PC-9 (cell line): ENCODE measurements around the gene DLG2. TPM values are rescaled to one million over a fixed set of nuclear protein-coding genes. Genes with fewer than 3 reads are reported as not detected.
A peak's percentile ranks its signal among the peaks of the same experiment; 100 is the strongest.

Experiments used
- BruUV-seq: library from RNA; stranded (reverse); fragments of 400-500 nt; replicated peaks from 2 replicates; lab custom pipeline; 2021; lab: Mats Ljungman, UMichigan
- CTCF ChIA-PET: fragments of 300-600 bp; sonication (Branson Sonifier 250); formaldehyde crosslinking; loops from one replicate; lab custom pipeline; 2022; ENCODE audit warnings: antibody characterized with exemption; lab: Charles Lee
- POLR2A ChIA-PET: fragments of 300-600 bp; sonication (Branson Sonifier 250); formaldehyde crosslinking; loops from one replicate; lab custom pipeline; 2022; ENCODE audit warnings: antibody characterized with exemption; ENCODE audit not compliant: unreplicated experiment; lab: Charles Lee
- DNase-seq, 2 experiments: peaks; one replicate each; pipeline versions ENCODE4 v3.0.0 to v3.0.0-alpha.2; 2015 to 2022; ENCODE audit warnings: mixed read lengths in 1 of 2
- H2AFZ ChIP-seq: fragments of 200-600 bp; sonication (generic); 2 replicates; pipeline ENCODE4 v1.8.1; 2017; ENCODE audit warnings: antibody characterized with exemption
- H3F3A ChIP-seq: fragments of 200-600 bp; sonication (generic); 2 replicates; pipeline ENCODE4 v1.8.1; 2017; ENCODE audit warnings: antibody characterized with exemption, mild to moderate bottlenecking, low read depth; ENCODE audit not compliant: insufficient read depth
- H3K27ac ChIP-seq: fragments of 200-600 bp; sonication (generic); 2 replicates; pipeline ENCODE4 v1.6.1; 2016; ENCODE audit warnings: mixed run types
- H3K27me3 ChIP-seq: fragments of 200-600 bp; sonication (generic); 2 replicates; pipeline ENCODE4 v1.6.1; 2016; ENCODE audit warnings: low read depth, mixed run types; ENCODE audit not compliant: insufficient read depth
- H3K36me3 ChIP-seq: fragments of 200-600 bp; sonication (generic); 2 replicates; pipeline ENCODE4 v1.6.1; 2016; ENCODE audit warnings: low read depth, mixed run types
- H3K4me1 ChIP-seq: fragments of 200-600 bp; sonication (generic); replicated peaks from 2 replicates; pipeline ENCODE4 v1.6.1; 2016; ENCODE audit warnings: mixed run types; ENCODE audit not compliant: insufficient read depth
- H3K4me2 ChIP-seq: fragments of 200-600 bp; sonication (generic); 2 replicates; pipeline ENCODE4 v1.6.1; 2017; ENCODE audit warnings: mixed run types
- H3K4me3 ChIP-seq: fragments of 200-600 bp; sonication (generic); 2 replicates; pipeline ENCODE4 v1.6.1; 2016; ENCODE audit warnings: mixed run types
- H3K79me2 ChIP-seq: fragments of 200-600 bp; sonication (generic); 2 replicates; pipeline ENCODE4 v1.6.1; 2017; ENCODE audit warnings: low read depth, mixed run types
- H3K9me2 ChIP-seq: fragments of 200-600 bp; sonication (generic); 2 replicates; pipeline ENCODE4 v1.8.1; 2017; ENCODE audit warnings: mild to moderate bottlenecking; ENCODE audit not compliant: insufficient read depth
- H3K9me3 ChIP-seq: fragments of 200-600 bp; sonication (generic); 2 replicates; pipeline ENCODE4 v1.8.1; 2016; ENCODE audit warnings: low read depth; ENCODE audit not compliant: insufficient read depth
- H4K20me1 ChIP-seq: fragments of 200-600 bp; sonication (generic); 2 replicates; pipeline ENCODE4 v1.8.1; 2017; ENCODE audit not compliant: insufficient read depth
- EZH2 ChIP-seq: fragments of 200-600 bp; sonication (generic); IDR thresholded peaks from 2 replicates; pipeline ENCODE4 v1.8.0; 2017; ENCODE audit warnings: antibody characterized with exemption, low read depth
- intact Hi-C: fragments of 100-400 bp; cut with micrococcal nuclease; formaldehyde crosslinking; loops from one replicate; pipeline ENCODE4 v1.10.0; 2022; ENCODE audit not compliant: unreplicated experiment
- total RNA-seq: library from RNA; stranded (reverse); gene quantifications from 2 replicates; pipeline ENCODE4 v1.2.3, GENCODE V29; 2021
- TF ChIP-seq, protein P1 (sequence below): fragments of 200-600 bp; sonication (generic); conservative IDR thresholded peaks from 2 replicates; pipeline ENCODE4 v1.6.1; 2017; ENCODE audit warnings: mixed run types, antibody characterized with exemption, mild to moderate bottlenecking, moderate library complexity

Gene DLG2
- total RNA-seq, 1 experiment from 2014 or later, result 6.4 TPM

DNA sequence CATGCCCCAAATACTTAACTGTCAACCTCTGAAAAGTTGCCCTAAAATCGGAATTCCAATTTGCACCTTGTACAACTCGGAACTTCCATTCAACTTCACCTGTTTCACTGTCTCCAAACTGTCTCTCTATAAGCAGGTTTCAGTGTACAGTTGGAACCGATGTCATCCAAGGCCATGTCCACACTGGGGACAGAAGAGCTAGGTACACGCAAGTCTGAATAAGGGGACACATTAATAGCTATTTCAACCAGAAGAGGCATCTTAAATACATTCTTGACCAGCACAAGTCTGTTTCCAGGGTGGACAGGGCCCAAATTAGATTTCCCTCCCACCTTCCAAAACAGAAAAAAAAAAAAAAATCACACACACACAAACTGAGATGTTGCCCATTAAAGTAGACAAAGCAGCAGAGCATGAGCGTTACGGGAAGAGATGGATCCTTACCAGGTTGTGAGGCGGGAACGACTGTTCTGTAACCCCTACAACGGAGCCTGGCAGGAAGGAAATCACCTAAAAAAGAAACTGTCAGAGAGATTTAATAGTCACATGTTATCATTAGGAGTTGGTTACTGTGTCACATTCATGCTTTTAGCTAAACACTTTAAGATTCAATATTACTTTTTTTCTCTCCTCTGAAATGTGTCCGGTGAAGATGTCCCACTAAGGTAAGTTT lies 36.1 kb upstream of the DLG2 start:
- no peak for TF ChIP-seq EZH2
- TF ChIP-seq, protein P1, sequence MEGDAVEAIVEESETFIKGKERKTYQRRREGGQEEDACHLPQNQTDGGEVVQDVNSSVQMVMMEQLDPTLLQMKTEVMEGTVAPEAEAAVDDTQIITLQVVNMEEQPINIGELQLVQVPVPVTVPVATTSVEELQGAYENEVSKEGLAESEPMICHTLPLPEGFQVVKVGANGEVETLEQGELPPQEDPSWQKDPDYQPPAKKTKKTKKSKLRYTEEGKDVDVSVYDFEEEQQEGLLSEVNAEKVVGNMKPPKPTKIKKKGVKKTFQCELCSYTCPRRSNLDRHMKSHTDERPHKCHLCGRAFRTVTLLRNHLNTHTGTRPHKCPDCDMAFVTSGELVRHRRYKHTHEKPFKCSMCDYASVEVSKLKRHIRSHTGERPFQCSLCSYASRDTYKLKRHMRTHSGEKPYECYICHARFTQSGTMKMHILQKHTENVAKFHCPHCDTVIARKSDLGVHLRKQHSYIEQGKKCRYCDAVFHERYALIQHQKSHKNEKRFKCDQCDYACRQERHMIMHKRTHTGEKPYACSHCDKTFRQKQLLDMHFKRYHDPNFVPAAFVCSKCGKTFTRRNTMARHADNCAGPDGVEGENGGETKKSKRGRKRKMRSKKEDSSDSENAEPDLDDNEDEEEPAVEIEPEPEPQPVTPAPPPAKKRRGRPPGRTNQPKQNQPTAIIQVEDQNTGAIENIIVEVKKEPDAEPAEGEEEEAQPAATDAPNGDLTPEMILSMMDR, result no peak
- Histone ChIP-seq H3K79me2 (peaks cover 67% of the 10 kb centered on the region), H3K36me3 (peaks cover 54% of the 10 kb centered on the region), H3K4me3 (peak overlapping the region; percentile 98), H4K20me1 (peaks cover 57% of the 10 kb centered on the region), H3K27me3 (no peaks in the 10 kb centered on the region), H3K9me2 (no peaks in the 10 kb centered on the region), H3K4me2 (peak overlapping the region; percentile 98), H3K27ac (peak overlapping the region; percentile 93), H3F3A (peaks cover 26% of the 10 kb centered on the region), H3K4me1 (peaks cover 48% of the 10 kb centered on the region), H3K9me3 (no peaks in the 10 kb centered on the region), H2AFZ (no peak overlapping the region)
- BruUV-seq, result TSS peak; percentile 46
- ChIA-PET CTCF (interaction anchor here (0.5 kb wide), 1 partner anchor 627 kb away, joined by 7 read pairs; no protein-coding TSS in a partner anchor), POLR2A (interaction anchor here (0.6 kb wide), 1 partner anchor 740 kb away, joined by 4 read pairs; no protein-coding TSS in a partner anchor)
- DNase-seq, result peak in 1 of 2 experiments; percentile 33
- intact Hi-C loops, result loop anchor here (5.0 to 10.0 kb wide), 3 partner anchors 182 to 1759 kb away; partner anchors contain the start of gene EED

DNA sequence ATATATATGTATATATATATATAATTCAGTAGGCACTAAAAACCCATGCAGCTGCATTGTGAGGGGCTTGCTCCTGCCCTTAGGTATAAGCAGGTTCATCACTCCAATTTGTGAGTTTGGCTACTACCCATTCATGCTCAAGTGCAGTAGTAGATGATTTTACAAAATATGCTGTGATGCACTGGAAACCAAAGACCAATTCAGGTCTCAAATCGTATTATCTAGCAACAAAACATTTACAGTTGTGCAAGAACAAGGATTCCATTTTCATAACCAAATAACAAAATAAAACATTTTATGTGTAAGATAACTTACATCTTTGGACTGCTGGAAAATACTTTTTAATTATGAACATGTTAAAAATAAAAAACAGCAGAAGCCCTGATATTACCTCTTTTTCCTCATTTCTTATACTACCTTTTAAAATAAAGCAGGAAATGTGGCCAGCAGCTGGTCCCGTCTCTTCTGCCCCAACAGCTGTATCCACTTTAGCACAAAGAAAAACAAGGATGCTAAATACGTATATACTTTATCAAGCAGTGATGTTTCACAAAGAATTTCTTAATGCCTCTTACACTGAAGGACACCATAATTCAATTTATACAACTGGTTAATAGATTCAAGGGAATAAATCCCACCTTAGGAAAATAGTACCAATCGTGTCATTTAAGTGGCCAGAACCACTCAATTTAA lies 35.0 kb upstream of the DLG2 start:
- no TSS peak for BruUV-seq
- no peak overlapping the region for H3K27ac ChIP-seq
- DNase-seq, result no peak
- peak overlapping the region; percentile 98 for H3K4me3 ChIP-seq
- intact Hi-C loops, result loop anchor here (5.0 to 10.0 kb wide), 3 partner anchors 183 to 1760 kb away; partner anchors contain the start of gene EED
- ChIA-PET POLR2A (interaction anchor here (0.6 kb wide), 1 partner anchor 27 kb away, joined by 8 read pairs; no protein-coding TSS in a partner anchor), CTCF (interaction anchor here (0.6 kb wide), 1 partner anchor 57 kb away, joined by 3 read pairs; no protein-coding TSS in a partner anchor)
- no peaks in the 10 kb centered on the region for H3K9me3 ChIP-seq
- H3K79me2 ChIP-seq, result peaks cover 78% of the 10 kb centered on the region
- no peaks in the 10 kb centered on the region for H3K9me2 ChIP-seq
- peaks cover 65% of the 10 kb centered on the region for H3K36me3 ChIP-seq
- peaks cover 48% of the 10 kb centered on the region for H3K4me1 ChIP-seq
- H3K27me3 ChIP-seq, result no peaks in the 10 kb centered on the region
- peaks cover 36% of the 10 kb centered on the region for H3F3A ChIP-seq
- H4K20me1 ChIP-seq, result peaks cover 68% of the 10 kb centered on the region
- H2AFZ ChIP-seq, result no peak overlapping the region
- TF ChIP-seq, protein P1, result no peak
- no peak for TF ChIP-seq EZH2
- peak overlapping the region; percentile 98 for H3K4me2 ChIP-seq

DNA sequence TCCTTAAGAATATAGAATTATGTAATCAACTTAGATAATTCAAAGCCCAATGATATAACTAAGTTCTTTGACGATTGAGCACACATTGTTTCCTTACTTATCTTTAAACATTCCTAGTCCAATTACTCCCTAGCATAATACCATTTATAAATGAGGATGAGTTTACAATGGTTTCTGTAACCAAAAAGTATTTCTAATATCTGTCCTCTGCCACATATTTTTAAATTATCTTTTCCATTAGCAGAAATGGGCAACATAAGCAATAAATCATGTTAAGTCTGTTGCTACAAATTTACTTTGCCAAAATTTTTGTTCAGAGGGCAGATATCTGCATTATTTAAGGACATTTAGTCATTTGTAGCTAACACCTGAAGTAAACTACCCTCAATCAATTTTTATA lies 31.0 kb upstream of the DLG2 start:
- H3K79me2 ChIP-seq, result peaks cover 74% of the 10 kb centered on the region
- peak overlapping the region; percentile 3; the same call in 1 of the 2 replicates for H3K27ac ChIP-seq
- no peak for TF ChIP-seq EZH2
- TF ChIP-seq, protein P1, result no peak
- ChIA-PET CTCF (no interaction called here), POLR2A (no interaction called here)
- H3K9me3 ChIP-seq, result no peaks in the 10 kb centered on the region
- H3F3A ChIP-seq, result peaks cover 64% of the 10 kb centered on the region
- no peak overlapping the region for H3K4me3 ChIP-seq
- intact Hi-C loops, result no loop called here
- peaks cover 78% of the 10 kb centered on the region for H3K36me3 ChIP-seq
- no peaks in the 10 kb centered on the region for H3K9me2 ChIP-seq
- H3K4me1 ChIP-seq, result peaks cover 51% of the 10 kb centered on the region
- no TSS peak for BruUV-seq
- H2AFZ ChIP-seq, result no peak overlapping the region
- H3K4me2 ChIP-seq, result no peak overlapping the region
- peaks cover 68% of the 10 kb centered on the region for H4K20me1 ChIP-seq
- H3K27me3 ChIP-seq, result no peaks in the 10 kb centered on the region
- DNase-seq, result no peak
